ENCODE measurements around the gene PAH.

DNA sequence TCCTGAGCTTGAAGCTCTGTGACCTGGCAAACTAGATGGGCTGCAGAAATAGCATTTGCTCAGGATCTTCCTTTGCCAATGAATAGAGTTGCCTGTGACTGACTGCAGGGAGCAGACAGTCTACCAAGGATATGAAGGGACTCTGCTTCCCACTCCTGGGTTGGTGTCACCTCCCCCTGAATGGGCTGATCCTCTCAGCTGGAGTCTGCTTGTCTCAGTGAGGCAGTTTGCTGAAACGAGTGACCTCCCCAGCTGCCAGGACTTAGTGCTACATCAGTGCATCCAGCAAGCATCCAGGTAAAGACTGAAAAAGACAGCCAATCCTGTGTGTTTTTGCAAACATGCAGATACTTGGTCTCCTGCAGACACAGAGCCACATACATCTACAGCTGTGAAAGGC lies 28.5 kb downstream of the PAH start:
- TF ChIP-seq, protein P1, sequence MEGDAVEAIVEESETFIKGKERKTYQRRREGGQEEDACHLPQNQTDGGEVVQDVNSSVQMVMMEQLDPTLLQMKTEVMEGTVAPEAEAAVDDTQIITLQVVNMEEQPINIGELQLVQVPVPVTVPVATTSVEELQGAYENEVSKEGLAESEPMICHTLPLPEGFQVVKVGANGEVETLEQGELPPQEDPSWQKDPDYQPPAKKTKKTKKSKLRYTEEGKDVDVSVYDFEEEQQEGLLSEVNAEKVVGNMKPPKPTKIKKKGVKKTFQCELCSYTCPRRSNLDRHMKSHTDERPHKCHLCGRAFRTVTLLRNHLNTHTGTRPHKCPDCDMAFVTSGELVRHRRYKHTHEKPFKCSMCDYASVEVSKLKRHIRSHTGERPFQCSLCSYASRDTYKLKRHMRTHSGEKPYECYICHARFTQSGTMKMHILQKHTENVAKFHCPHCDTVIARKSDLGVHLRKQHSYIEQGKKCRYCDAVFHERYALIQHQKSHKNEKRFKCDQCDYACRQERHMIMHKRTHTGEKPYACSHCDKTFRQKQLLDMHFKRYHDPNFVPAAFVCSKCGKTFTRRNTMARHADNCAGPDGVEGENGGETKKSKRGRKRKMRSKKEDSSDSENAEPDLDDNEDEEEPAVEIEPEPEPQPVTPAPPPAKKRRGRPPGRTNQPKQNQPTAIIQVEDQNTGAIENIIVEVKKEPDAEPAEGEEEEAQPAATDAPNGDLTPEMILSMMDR (IDR thresholded peaks at IDR 0.05), result no peak
- TF ChIP-seq POLR2A (IDR thresholded peaks at IDR 0.05), result no peak

All from breast epithelium (tissue), 3 donors.